Forelimb muscle (tissue), 1 donor: ENCODE results near the gene ABHD10. TPM values are rescaled to one million over a fixed set of nuclear protein-coding genes. Genes with fewer than 3 reads are reported as not detected.

Experiments used
- DNase-seq: peaks from one replicate; pipeline ENCODE4 v3.0.0-alpha.2; 2013; ENCODE audit warnings: low read depth
- polyA plus RNA-seq: library from polyadenylated mRNA; unstranded; fragments of 120-200 nt; gene quantifications from one replicate; pipeline ENCODE4 v1.2.1, GENCODE V29; 2013; ENCODE audit not compliant: insufficient read length

The ABHD10 gene
- polyA plus RNA-seq, 1 donor, result 22.6 TPM

DNA sequence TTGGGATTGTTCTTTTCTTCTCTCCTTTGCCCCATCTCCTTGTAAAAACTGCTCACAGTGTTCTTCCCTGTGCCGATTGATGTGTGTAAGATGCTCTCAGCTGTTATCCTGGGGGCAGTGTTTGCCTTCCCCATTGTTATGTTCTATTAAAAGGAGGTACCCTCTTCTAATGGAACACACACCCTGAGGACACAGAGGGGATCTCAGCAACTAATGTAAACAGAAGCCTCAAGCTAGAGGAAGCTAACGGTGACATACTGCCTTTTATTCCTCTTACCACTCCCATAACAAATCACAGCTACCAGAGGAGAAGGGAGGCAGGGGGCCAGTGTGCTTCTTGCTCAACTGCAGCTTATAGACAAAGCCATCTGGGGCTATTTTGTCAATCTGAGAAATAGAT, 22.1 kb downstream of the ABHD10 start:
- no peak for DNase-seq

DNA sequence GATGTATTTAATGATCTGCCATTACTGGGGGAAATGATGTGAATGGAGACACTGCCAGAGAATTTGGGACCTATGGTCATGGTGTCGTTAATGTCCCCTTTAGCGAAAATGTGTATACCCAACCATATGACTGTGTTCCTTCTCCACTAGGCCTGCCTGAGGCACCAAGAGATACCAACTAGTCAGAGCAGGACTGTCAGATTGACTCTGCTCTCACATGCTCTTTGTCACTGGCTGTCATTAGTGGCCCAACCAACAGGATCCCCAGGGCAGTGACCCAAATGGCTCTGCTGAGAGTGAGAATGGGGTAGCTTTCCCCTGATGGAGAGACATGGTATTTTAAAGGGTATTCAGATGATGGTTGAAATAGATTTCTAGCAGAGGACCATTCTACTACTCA, 22.7 kb downstream of the ABHD10 start:
- no peak for DNase-seq

DNA sequence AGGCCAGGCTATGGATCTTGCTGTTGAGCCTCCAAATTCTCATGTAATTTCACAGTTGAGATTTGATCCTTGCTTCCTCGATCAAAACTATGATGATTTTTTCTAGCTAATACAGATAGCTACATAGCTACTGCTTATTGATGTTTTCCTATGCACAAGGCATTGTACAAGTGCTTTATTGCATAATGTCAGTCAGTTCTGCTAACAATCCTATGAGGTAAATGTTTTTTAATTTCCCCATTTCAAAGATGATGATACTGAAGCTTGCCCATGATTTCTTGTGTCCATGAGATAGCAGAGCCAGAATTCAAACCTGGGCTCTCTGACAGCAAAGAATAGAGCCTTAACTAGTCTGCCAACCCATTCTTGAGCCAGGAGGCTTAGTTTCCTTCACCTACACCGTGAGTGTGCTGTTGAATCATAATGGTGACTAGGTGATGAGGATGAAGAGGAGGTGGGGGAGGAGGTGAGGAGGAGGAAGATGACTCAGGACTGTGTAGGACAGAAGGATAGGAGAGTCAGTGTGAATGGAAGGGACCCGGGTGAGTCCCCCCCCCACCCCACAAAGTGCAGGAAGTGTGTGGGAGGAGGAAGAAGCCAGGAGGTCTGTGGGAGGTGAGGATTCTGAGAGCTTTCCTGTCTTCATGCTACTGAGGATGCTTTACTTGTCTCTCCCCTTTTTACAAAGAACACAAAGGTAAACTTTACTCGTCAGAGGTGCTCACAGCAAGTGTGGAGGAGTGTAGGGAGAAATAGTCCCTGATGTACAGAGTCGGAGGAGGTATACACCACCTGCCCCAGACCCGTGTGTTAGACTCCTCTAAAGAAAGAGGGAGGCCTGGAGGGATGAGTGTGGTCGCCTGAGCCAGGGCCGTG, 23.5 kb downstream of the ABHD10 start:
- DNase-seq, result no peak

DNA sequence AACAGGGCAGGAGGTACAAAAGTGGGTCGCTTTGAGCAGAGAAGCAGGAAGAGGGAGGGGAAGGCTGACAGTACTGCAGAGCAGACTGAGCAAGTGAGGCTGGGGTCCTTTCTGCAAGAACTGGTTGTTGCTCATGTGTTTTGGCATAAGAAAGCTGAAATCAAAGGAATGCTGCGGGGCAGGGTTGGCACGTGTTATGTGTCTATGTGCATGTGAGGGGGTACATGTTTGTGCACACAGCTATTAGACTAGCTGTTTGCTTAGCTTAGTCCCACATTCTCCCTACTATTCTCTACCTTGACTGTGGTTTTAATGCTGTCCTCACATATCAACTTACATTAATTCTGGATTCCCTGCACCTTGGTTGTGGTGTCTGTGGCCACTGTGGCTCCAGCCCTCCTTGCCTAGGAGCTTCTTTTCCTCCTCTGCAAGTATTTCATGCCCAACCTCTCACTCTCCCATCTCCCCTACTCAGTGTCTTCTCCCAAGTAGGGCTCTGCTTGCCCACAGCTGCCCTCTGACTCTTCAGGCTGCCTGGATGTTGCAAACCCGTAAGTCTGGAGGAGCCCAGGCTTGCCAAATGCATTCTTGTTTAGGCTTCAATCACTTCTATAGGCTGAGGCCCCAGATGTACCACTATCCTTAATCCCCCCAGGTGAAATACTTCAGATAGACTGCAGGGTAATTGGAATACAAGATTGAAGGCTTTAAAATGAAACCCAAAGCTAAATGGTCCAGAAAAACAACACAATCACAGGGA, 24.7 kb downstream of the ABHD10 start:
- no peak for DNase-seq

DNA sequence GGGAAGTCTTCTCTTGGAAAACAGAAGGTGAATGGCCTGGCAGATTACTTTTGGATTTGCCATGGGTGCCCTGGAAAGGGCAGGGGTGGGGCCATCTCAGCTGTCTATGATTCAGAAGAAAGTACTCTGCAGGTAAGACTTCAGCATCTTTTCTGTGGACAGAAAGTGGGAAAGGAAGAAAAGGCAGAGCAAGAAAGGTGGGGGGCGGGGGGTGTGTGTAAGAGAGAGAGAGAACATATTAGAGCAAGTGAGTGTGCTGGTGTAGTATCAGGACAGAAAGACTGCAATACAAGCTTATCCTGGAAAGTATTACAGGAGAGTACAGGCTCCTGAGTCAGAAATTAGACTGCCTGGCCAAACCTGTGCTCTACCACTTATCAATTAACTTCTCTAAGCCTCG, 25.4 kb downstream of the ABHD10 start:
- DNase-seq, result no peak

DNA sequence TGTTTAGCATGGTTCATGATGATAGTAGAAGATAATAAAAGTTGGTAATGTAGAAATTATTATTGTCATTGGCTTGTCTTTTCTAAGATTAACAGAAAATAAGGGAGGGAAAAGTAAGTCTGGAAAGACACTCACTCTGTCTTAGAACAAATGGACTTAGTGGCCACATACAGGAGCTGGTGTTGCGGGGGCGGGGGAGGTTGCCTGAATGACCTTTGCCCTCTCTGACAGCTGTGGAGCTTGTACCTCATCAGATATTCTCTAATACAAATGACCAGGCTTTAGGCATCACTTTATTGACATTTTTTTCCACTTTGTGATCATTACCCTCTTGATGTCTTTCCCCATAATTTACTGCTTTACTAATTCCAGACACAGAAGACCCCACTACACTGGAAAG, 25.8 kb downstream of the ABHD10 start:
- DNase-seq, result no peak

DNA sequence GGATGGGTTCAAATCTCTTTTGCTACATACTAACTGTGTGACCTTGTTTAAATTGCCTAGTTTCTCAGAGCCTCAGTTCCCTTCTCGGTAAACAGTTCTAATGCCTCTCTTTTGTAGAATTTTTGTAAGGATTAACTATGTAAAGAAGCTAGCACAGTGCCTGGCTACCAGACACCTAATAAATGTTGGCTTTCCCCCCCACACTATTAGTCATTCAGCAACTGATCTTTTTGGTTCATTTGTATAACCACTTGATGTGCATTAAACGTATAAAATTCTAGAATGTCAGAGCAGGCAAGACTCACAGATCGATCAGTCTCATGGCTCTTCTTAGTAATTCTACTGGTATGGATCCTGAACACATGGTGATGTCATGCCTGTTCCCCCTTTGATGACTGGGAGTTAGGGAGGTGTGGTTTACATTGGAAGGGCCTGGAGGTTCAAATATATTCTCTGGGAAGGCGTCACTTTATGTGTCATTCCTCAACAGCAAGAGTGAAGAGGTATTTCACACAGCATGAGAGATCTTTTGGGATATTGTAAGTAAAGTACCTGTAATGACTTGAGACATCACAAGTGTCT, 26.4 kb downstream of the ABHD10 start:
- no peak for DNase-seq

DNA sequence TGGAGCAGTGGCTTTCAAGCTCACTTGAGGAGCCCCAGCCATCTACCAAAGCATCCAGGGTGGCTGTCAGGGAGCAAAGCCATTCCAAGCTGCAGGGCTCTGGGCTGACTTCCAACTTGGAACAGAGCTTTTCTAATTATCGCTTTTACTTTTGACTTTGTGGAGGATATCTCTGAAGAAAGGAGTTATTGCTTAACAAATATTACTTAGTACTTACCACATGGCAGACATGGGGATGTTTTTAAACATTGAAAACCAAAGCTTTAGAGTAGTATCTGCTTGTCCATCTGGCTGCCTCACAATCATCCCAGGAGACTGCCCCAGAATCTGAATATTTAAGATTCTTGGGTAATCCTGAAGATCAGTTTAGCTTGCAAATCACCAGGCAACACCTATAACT, 28.8 kb downstream of the ABHD10 start:
- DNase-seq, result no peak

DNA sequence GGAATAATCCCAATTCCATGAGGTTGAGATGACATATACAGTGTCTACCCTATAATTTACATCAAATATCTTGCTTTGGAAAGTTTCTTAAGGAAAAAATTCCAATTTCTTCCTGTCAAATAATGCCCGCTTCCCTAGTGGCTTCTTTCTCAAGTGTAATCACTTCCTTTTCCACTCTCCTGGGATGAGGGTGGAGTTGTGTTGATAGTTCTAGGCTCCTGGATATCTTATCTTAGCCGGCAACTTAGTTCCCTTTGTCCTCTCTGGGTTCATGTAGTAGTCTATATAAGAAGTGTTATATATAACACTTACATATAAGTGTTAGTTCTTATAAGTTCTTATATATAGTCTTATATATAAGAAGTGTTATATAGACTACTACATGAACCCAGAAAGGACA, 30.8 kb downstream of the ABHD10 start:
- no peak for DNase-seq

DNA sequence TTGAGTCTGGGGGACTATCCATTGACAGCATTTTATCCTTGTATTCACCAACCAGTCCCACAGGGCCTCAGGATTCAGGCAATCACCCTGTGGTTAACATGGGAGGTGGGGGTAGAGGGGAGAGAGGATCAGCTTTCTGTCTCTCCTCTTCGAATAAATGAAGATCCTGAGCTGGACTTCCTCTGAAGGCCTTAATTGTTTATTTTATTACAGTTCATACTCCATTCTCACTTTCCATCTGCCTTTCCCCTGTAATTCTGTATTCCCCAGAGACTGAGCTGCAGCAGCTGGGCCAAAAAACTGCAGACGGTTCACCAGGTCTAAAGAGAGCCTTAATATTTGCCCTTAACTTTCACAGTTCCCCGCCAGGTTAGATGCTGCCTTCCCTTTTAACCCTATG, 31.8 kb downstream of the ABHD10 start:
- DNase-seq, result no peak

DNA sequence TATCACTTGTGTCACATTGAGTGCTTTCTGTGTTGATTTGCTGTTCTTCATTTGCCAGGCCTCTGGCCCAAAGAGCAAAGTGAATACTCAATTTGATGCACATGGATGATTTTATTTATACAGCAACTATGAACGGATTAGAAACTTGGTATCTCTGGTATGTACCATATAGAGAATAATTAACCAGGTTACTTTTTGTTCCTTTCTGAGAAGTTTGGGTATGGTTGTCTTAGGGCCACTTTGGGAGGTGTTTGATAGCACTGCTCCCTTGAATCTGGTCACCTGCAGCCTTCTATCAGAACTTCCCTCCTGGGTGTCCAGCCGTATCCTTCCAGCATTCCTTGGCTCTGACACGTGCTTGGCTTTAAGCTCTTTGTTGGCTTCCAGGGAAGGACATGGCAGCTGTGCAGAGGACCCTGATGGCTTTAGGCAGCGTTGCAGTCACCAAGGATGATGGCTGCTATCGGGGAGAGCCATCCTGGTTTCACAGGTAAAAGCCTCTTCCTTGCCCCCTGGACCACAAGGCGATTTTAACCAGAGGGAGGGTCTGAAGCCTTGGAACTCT, 32.6 kb downstream of the ABHD10 start:
- no peak for DNase-seq

DNA sequence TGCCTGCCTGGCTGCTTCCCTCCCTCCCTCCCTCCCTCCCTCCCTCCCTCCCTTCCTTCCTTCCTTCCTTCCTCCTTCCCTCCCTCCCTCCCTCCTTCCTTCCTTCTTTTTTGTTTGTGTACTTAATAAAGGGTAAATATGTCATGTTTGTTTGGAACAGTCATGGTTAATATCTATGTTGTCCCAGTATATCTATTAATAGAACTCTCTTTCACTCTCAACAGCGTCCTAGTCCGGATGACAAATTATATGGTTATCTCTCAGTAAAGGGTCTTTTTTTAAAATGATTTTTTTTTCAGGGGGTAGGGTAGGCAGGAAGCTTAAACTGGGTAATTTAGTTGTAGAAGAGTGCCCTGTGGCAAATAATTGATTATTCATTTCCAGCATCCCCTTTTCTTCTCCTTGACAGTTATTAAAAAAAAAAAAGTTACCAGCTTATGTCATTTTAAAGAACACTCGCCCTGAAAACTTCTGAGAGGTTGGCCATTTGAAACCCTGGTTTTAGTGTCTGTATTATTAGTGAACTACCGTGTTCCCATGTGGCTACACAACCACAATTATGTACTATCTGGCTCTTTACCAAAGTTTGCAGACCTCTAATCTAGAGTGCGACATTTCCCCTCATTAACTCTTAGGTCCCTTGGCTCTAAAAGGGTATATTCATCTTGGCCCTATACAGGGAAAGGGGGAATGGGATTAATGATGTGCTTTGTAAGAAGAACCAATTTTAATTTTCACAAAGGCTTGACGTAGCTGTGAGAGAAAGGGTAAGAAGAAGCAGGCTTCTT, 33.6 kb downstream of the ABHD10 start:
- DNase-seq, result no peak

DNA sequence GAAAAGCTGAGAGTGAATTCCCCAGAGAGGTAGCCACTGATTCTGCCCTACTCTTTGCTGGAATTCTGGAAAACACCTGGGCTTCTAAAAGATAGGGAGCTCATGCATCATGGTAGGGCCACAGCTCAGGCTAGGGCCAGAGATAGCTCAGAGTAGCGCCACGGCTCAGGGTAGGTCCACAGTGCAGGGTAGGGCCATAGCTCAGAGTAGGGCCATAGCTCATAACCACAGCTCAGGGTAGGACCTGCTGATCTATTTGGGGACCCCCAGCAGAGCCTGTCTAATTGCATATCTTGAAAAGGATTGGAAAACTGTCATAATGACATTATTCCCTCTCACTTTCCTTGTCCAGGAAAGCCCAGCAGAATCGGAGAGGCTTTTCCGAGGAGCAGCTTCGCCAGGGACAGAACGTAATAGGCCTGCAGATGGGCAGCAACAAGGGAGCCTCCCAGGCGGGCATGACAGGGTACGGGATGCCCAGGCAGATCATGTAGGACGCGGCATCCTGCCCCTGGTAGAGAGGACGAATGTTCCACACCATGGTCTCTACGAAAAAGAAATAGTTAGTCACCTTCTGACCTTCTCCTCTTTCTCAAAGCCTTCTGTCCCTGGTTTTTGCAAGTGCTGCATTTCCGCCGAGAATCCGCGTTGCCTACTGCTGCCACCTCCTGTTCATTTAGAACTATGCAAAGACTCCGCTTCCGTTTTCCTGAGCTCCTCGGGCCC, 34.4 kb downstream of the ABHD10 start:
- DNase-seq, result peak; percentile 47

DNA sequence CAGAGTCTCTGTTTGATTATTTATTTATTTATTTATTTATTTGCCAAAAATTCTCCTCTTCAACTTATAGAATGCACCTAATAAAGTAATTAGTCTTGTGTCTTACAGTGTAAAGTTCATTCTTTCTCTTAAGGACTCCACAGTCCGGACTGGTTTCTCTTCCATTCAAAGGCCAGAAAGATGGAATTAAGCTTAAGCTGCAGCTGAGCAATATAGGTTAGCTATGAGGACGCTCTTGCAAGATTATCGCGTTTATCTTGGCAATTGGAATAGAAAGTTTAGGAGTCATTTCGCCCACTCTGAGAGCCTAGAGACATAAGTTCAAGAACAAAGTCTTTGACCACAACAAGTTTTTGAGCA, 34.9 kb downstream of the ABHD10 start:
- no peak for DNase-seq

DNA sequence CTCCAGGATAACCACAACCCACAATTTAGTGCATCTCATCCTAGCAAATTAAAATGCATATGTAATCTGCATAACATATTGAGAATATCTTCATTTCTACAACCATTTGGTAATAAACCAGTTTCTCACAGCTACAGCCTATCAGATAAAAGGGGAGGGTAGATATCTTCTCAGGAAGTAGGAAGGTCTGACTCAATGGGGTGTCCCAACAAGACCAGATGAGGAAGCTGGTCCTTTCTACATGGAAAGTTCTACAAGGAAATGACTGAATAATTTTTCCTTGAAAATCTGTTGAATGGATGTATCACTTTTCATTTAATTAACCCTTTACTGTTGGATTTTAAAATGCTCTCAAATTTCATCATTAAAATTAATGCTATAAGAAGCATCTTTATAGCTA, 38.3 kb downstream of the ABHD10 start:
- DNase-seq, result no peak

DNA sequence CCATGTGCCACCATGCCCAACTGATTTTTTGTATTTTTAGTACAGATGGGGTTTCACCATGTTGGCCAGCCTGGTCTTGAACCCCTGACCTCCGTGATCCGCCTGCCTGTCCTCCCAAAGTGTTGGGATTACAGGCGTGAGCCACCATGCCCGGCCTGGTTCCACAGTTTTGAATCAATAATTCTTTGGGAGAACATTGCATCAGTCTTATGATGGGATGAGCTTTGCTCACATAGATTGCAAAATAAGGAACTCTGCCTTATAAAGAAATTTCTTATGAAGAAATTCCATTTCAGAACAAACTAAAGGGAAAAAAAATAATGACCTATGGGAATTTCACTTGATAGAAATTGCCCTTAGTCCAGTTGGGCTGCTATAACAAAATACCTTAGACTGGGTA, 39.9 kb downstream of the ABHD10 start:
- DNase-seq, result no peak

DNA sequence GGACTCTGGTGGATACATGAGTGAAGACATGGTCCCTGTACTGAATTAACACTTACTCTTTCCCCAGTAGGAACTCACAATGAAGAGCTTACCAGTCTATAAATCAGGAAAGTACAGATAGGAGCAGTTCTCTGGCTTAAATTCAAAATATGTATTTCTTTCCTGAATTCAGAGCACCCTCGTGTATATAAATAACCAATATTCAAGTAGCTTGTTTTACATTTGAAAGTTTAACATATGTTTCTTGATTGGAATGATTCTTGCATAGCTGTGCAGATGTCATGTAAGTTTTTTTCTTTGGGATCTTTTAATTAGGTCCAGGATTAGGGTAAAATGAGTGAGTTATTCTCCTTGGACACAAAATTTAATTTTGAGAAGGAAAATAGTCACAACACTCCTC, 40.9 kb downstream of the ABHD10 start:
- DNase-seq, result no peak

DNA sequence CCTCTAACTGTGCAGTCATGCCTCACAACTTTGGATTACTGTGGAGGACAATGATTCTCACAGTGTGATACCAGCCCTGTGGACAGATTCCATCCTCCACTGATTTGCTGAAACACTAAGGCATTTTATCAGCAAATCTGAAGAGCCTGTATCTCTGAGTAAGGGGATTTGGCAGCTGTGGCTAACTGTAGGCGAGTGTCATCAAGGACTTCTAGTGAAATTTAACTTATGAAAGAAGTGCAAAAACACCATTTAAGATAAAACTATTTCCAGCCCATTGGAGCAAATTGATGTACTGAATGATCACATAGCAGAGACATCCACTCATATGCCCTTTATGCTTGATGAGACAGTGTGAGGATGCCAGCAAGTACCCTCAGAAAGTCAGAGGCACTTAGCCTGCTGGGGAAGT, 41.9 kb downstream of the ABHD10 start:
- no peak for DNase-seq

DNA sequence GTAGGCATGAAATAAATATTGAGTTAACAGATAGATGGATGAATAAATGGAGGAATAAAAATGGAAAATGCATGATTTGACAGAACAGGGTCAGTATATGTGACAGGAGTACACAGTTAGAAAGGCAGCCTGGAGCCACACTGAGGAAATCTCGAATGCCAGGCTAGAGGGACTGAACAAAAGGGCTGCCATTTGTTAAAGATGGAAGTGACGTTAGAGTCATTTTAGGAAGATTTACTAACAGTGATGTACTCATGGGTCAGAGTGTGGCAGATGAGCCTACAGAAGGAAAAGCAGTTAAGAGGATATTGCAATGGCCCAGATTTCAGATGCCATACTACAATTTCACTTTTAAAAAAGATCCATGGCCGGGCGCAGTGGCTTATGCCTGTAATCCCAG, 48.3 kb downstream of the ABHD10 start:
- no peak for DNase-seq

DNA sequence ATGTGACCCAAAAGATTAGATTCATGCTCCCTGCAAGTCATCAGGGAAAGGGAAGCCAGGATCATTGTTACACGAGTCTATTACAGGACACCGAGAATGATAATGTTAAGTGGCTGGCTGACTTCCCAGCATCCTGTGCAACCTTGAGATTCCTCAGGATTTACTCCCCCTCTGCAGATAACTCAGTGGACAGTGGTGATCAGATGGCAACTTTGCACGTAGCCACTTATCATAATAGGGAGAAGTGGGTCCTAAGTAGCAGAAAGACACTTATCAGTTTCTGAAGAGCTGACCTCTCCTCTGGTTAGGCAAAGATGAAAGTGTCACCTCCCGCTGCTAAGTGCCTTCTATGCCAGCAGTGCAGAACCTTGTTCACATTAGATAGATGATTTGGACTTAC, 49.0 kb downstream of the ABHD10 start:
- DNase-seq, result no peak

DNA sequence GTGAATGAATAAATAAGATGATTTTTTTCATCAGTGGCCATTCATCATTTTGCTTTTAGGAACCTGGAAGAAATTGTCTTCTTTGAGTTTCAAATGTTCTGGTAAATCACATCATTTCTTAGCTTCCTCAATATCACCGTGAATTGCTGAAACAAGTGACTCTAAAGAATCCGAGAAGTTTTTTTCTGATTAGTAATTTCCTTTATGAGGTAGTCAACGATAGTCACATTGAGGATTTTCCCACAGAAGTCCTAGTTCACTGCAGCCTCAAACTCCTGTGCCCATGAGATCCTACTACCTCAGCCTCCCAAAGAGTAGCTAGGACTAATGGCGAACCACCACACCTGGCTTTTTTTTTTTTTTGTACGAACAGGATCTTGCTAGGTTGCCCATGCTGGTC, 52.1 kb downstream of the ABHD10 start:
- DNase-seq, result no peak
